Mononuclear cell (primary cell): ENCODE measurements around the gene DCLK2. TPM values are rescaled to one million over a fixed set of nuclear protein-coding genes. Genes with fewer than 3 reads are reported as not detected.

Experiments
- H3K27me3 ChIP-seq: 2 replicates; pipeline ENCODE4 v1.6.0; 2011; ENCODE audit warnings: low read length, control low read depth; ENCODE audit not compliant: insufficient read depth
- H3K4me1 ChIP-seq: 2 replicates; pipeline ENCODE4 v1.5.1; 2011; ENCODE audit warnings: mild to moderate bottlenecking, low read length, control low read depth; ENCODE audit not compliant: insufficient read depth
- H3K4me3 ChIP-seq: 2 replicates; pipeline ENCODE4 v1.5.1; 2011; ENCODE audit warnings: mild to moderate bottlenecking, low read length, moderate library complexity
- H3K9me3 ChIP-seq: 2 replicates; pipeline ENCODE4 v1.5.1; 2011; ENCODE audit warnings: low read depth, mild to moderate bottlenecking, control low read depth, low read length
- total RNA-seq: library from RNA; depleted of rRNA; stranded (reverse); fragments of >200 nt; gene quantifications from one replicate; pipeline ENCODE4 v1.2.3, GENCODE V29; 2012

Gene DCLK2
- total RNA-seq, 1 donor = 0.31 TPM

DNA sequence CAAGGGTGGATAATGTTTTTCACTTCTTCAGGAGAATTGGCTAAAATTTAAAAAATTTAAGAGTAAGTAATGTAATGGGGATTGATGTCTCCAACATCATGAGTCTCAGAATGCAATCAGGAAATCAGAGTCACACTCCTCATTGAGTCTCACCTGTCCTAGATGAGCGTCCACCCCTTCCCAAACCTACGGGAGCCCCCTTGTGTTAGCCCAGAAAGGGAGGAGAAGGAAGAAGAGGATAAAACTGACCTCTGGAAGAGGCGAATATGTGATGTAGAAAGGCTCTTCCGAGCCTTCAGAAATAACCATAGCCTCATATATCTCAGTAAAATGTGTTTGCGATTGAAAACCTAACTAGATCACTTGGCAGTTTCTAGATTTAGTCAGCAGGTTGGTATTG lies 157.1 kb downstream of the DCLK2 start:
- no peaks in the 10 kb centered on the region for H3K9me3 ChIP-seq
- no peaks in the 10 kb centered on the region for H3K4me1 ChIP-seq
- no peak overlapping the region for H3K4me3 ChIP-seq
- no peaks in the 10 kb centered on the region for H3K27me3 ChIP-seq

DNA sequence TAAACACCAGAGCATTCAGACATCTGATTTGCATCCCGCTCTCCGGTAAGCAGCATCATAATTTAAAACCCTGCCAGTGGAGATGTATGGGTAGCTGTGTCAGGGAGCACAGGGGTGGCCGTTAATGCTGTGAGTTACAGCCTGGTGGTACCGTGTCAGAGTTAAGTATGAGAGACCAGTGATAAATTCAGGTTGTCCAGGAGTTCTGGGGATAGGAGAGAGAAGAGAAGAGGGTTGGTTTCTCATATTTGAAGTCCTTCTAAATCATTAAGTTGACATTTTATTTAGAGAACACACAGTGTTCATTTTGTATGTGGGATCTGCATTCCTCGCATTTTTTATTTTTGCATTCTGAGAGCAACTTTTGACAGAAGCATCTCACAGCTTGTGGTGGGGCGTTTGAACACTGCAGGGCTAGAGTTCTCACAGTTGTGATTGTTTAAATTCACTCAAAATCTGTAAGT lies 157.6 kb downstream of the DCLK2 start:
- no peaks in the 10 kb centered on the region for H3K9me3 ChIP-seq
- no peaks in the 10 kb centered on the region for H3K27me3 ChIP-seq
- no peaks in the 10 kb centered on the region for H3K4me1 ChIP-seq
- H3K4me3 ChIP-seq = no peak overlapping the region

DNA sequence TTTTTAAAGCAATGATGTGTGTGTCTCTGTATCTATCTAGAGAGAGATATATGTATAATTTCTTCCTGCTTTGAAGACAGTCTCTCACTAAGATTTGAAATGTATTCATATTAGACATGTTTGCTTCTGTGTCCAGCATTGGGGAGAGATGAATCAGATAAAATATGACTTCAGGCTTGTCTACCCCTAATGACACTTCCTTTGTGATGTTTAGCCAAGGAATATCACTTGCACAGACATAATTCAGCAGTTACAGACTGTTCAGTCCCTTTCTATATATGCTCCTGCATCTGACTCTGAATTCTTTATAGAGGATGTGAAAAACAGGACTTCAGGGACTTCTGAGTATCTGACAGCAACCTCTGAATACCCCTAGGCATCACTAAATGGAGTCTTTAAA lies 158.4 kb downstream of the DCLK2 start:
- Histone ChIP-seq H3K4me1 (no peaks in the 10 kb centered on the region), H3K4me3 (no peak overlapping the region), H3K27me3 (no peaks in the 10 kb centered on the region), H3K9me3 (no peaks in the 10 kb centered on the region)

DNA sequence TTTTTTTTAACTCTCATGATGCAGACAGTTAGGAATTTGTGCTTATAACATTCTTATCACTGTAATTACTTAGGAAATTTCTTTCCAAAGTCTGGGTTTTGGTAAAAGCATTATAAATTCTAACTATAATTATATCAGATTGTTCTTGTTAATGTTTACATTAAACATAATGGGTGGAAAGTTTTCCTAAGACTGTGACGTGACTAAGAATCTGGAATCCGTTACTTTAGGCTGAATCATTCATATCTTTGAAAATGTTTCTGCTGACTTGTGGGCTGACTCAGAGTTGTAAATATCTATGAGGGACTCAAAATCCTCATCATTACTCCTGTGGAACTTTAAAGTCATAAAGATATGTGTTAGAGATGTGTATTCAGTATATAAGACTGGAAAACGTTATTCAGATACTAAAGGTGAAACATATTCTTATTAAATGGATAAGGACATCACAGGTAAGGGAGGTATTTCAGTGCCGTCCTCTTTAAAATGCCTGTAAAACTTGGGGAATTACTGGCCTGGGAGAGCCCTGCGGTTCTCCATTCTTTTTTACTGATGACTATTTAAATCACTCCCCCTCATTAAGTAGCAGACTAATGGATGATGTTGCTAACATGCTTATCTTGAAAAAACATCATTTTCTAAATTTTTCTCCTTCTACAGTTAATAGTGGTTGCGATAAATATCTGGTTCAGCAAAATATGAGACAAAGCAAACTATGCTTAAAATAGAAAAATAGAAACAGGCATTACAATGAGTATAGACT lies 159.0 kb downstream of the DCLK2 start:
- H3K4me3 ChIP-seq = no peak overlapping the region
- no peaks in the 10 kb centered on the region for H3K27me3 ChIP-seq
- H3K9me3 ChIP-seq = no peaks in the 10 kb centered on the region
- no peaks in the 10 kb centered on the region for H3K4me1 ChIP-seq

DNA sequence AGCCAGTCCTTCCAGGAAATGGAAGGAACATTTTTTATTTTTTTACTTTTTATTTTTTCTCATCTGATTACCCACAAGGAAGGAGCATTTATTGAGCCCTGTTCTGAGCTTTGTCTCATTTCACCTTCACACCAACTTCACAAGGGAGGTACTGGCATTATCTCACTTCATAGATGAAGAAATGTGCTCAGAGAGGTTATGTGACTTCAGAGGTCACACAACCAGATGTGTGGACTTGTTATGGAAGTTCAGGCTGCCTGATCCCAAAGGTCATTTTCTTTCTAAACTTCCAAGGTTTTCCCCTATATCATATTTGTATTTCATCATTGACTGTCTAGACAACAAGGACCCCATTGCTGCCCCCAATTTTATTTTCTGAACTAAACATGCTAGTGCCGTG lies 160.3 kb downstream of the DCLK2 start:
- no peak overlapping the region for H3K4me3 ChIP-seq

DNA sequence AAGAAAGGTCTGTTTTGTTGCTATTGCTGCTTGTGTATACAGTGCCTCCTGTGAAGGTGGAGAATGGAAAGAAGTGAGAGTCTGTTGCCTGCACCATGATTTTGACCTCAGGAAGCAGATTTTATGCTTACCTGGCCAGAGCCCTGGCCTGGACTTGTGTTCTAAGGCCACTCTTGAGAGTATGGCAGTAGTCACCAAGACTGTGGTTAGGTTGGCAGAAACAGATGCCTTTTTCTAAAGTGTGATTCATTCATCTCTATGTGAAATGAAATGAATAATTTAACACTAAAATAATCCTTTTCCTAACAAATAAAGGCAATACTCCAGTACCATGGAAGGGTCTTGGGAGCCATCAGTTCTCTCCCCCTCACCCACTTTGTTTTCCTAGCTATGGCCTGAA lies 161.8 kb downstream of the DCLK2 start:
- Histone ChIP-seq H3K9me3 (no peaks in the 10 kb centered on the region), H3K4me3 (no peak overlapping the region), H3K27me3 (no peaks in the 10 kb centered on the region), H3K4me1 (no peaks in the 10 kb centered on the region)

More for the DNA sequence above, 160.3 kb downstream of the DCLK2 start:
- Histone ChIP-seq H3K27me3 (no peaks in the 10 kb centered on the region), H3K9me3 (no peaks in the 10 kb centered on the region), H3K4me1 (no peaks in the 10 kb centered on the region)

DNA sequence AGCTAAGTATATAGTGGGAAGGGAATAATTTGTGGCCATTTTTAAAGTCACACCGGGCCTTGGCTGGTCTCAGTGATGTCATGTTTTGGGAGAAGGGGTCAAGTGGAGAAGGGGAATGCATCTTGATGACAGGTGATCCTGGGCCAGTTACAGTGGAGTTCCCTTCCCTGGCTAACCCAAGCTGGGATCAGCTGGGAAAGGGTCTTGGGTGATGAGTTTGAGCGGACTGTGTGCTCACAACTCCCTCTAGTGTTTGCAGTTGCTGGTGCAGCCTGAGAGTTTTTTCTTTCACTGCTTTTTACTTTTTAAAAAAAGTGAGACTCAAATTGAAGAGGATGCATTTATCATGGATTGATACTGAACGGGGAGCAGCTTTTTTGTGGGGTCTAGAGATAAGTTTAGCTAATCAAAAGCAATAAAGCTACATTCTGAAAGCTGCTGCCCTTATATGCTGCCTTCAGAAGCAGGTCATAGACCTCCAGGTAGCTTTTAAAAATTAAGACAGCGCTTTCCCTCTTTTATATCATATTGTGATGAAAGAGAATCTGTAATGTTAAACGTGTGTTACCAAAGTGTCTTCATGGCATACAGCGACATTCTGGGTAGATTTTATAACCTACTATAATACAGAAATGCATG lies 164.7 kb downstream of the DCLK2 start:
- no peaks in the 10 kb centered on the region for H3K4me1 ChIP-seq
- no peaks in the 10 kb centered on the region for H3K27me3 ChIP-seq
- no peaks in the 10 kb centered on the region for H3K9me3 ChIP-seq
- no peak overlapping the region for H3K4me3 ChIP-seq

DNA sequence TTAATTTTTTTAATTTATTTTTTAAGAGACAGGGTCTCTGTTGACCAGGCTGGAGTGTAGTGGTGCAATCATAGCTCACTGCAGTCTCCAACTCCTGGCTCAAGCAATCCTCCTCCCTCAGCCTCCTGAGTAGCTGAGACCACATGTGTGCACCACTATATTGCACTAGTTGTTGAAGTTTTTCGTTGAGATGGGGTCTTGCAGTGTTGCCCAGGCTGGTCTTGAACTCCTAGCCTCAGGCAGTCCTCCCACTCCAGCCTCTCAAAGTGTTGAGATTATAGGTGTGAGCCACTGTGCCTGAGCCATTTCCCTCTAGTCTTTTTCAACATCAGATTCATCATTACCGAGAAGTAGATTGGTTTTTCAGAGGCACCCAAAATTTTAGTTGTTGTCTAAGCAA lies 165.7 kb downstream of the DCLK2 start:
- H3K4me3 ChIP-seq = no peak overlapping the region
- no peaks in the 10 kb centered on the region for H3K9me3 ChIP-seq
- H3K4me1 ChIP-seq = no peaks in the 10 kb centered on the region
- no peaks in the 10 kb centered on the region for H3K27me3 ChIP-seq

DNA sequence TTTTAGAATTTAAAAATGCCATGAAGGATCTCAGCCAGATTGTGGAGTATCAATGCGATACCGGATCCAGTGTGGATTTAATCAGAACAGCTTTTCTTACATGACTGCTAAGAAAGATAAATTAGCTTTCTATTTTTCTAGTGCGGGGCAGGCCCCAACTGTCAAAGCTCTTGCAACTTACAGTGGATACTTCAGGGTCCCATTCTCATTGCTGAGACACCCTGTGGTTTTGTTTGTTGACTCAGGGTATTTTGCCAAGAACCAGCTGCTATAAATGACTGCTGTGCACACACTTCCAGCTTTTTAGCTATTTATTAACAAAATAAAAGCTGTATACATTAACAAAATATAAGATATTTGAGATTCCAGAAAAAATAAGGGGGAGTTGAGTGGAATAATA lies 166.4 kb downstream of the DCLK2 start:
- H3K27me3 ChIP-seq = no peaks in the 10 kb centered on the region
- no peak overlapping the region for H3K4me3 ChIP-seq
- no peaks in the 10 kb centered on the region for H3K9me3 ChIP-seq
- no peaks in the 10 kb centered on the region for H3K4me1 ChIP-seq

DNA sequence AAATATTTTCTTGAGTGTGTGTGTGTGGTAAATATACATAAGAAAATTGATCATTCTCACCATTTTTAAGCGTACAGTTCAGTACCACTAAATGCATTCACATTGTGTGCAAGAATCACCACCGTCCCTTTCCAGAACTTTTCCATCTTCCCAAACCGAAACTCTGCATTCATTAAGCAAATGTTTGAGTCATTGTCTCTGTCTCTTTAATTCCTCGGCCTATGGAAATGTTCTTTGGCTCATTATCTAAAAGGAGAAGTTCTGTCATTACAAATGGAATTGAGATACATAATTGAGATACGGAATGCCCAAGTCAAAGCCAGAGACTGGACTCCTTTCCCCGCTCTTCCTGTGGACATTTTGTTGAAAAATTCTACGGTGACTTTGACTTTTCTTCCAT lies 168.9 kb downstream of the DCLK2 start:
- H3K27me3 ChIP-seq = no peaks in the 10 kb centered on the region
- H3K4me3 ChIP-seq = no peak overlapping the region

DNA sequence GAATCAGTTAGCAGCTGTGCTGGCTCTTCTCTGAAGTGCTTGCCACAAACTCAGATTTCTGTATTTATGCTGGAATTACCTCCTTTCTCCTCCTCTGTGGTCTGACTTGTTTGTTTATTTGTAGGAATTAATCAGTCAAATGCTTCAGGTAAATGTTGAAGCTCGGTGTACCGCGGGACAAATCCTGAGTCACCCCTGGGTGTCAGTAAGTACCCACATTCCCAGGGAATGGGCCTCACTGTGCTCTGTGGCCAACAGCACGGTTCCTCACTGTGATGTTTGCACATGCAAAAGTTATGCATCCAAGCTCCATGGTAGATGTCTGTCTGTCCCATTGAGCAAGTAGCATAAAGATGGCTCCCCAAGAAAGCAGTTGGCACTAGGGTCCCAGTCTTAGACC lies 169.9 kb downstream of the DCLK2 start:
- Histone ChIP-seq H3K4me3 (no peak overlapping the region), H3K4me1 (no peaks in the 10 kb centered on the region), H3K9me3 (no peaks in the 10 kb centered on the region), H3K27me3 (no peaks in the 10 kb centered on the region)

More for the DNA sequence above, 168.9 kb downstream of the DCLK2 start:
- Histone ChIP-seq H3K9me3 (no peaks in the 10 kb centered on the region), H3K4me1 (no peaks in the 10 kb centered on the region)

DNA sequence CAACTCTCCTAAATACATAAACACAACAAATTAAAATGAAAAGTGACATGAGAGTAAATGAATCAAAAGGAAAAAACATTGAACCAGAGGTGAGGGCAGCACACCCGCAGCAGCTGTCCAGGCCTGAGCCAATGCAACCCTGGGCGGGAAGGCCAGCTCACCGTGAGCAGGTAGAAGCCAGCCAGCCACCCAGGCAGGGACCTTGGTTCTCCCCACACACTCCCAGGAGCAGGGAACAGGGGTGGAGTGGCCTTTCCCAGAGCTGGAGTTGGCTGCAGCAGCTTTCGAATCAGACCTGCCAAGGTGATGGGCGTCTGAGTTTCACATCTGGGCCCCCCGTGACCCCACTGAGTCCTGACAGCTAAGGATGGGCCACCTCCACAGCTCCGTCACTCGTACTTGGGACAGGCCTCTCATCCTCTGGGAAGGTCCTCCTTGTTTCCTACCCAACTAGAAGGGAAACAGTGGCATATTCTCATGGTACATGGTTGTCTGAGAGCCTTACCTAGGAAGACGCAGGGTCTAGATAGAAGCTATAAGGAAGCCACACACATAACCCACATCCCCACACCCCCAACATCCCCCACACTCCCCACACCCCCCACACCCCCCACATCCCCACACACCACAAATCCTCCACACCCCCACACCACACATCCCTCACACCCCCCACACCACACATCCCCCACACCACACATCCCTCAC lies 172.2 kb downstream of the DCLK2 start:
- H3K4me1 ChIP-seq = no peaks in the 10 kb centered on the region
- H3K27me3 ChIP-seq = no peaks in the 10 kb centered on the region
- H3K9me3 ChIP-seq = no peaks in the 10 kb centered on the region
- H3K4me3 ChIP-seq = no peak overlapping the region

DNA sequence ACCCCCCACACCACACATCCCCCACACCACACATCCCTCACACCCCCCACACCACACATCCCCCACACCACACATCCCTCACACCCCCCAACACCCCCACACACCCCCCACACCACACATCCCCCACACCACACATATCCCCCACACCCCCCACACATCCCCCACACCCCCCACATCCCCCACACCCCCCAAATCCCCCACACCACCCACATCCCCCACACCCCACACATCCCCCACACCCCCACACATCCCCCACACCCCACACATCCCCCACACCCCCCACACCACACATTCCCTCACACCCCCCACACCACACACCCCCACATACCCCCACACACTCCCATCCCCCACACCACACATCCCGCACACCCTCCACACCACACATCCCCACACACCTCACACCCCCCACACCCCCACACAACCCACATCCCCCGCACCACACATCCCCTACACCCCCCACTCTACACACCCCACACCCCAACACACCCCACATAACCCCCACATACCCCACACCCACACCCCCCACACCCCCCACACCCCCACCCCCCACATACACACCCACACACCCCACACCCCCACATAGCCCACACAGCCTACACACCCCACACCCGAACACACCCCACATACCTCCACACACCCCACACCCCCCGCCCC lies 172.9 kb downstream of the DCLK2 start:
- no peaks in the 10 kb centered on the region for H3K27me3 ChIP-seq
- no peaks in the 10 kb centered on the region for H3K4me1 ChIP-seq
- no peaks in the 10 kb centered on the region for H3K9me3 ChIP-seq
- H3K4me3 ChIP-seq = no peak overlapping the region

DNA sequence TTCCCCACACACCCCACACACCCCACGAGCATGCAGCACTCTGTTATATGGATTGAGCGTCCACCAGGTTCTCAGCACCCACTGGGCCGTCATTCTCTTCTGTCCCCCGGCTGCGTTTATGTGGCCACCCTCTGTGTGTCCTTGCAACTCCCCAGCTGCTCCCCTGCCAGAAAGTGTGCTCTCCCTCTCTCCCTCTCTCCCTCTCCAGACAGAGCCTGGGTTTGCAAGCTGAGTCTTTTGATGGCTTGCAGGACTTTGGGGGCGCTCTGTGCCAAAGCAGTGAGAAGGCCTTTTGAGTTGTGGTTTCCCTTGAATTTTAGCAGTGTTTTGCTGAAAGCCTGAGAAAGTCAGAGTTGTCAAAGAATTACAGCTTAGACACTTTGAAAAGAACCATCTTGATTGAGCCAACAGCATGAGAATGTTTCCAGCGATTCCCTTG lies 173.5 kb downstream of the DCLK2 start:
- Histone ChIP-seq H3K4me1 (no peaks in the 10 kb centered on the region), H3K4me3 (no peak overlapping the region), H3K9me3 (no peaks in the 10 kb centered on the region), H3K27me3 (no peaks in the 10 kb centered on the region)

DNA sequence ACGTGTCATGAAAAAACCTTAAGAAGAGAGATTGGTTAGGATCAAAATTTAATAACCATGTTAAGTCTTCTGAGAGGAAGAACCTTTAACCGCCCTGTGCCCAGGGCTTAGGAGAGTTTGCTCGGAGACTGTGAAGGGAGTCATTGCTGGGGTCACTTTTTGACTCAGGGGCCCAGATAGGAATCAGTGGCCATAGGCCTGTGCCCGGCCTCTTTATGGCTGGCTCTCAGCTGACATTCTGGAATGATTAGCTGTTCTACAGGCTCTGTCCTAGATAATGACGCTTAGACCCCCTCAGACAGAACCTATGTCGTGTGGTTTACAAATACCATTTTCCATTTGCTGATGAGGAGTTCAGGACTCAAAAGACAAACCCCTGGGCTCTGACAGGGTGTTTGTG lies 174.1 kb downstream of the DCLK2 start:
- no peaks in the 10 kb centered on the region for H3K4me1 ChIP-seq
- no peaks in the 10 kb centered on the region for H3K9me3 ChIP-seq
- H3K27me3 ChIP-seq = no peaks in the 10 kb centered on the region
- H3K4me3 ChIP-seq = no peak overlapping the region
